Measurements from ENCODE around the gene MAN1A2.

GRCh38 chr1:117436513-117436912, 69.3 kb downstream of the MAN1A2 start:
- no peak for TF ChIP-seq SIN3A (IDR thresholded peaks at IDR 0.05; ENCODE audit: low read depth)
- TF ChIP-seq CTCF (IDR thresholded peaks at IDR 0.05 in 2 of 3, conservative IDR thresholded peaks at IDR 0.05 in 1 of 3; ENCODE audit: borderline replicate concordance in 1 of 3, insufficient read depth in 1 of 3, low read depth in 2 of 3, low read length in 2 of 3): no peak
- no peak for TF ChIP-seq EZH2phosphoT487 (IDR thresholded peaks at IDR 0.05; ENCODE audit: borderline replicate concordance)
- TF ChIP-seq EZH2 (IDR thresholded peaks at IDR 0.05): no peak
- TF ChIP-seq POLR2A (IDR thresholded peaks at IDR 0.05; ENCODE audit: borderline replicate concordance, extremely low read depth, insufficient read depth, insufficient read length): no peak
- no peak for TF ChIP-seq RAD21 (IDR thresholded peaks at IDR 0.05; ENCODE audit: low read depth)
- TF ChIP-seq POLR2AphosphoS5 (IDR thresholded peaks at IDR 0.05; ENCODE audit: low read depth, low read length): no peak
- TF ChIP-seq, protein P1, sequence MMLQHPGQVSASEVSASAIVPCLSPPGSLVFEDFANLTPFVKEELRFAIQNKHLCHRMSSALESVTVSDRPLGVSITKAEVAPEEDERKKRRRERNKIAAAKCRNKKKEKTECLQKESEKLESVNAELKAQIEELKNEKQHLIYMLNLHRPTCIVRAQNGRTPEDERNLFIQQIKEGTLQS (IDR thresholded peaks at IDR 0.05): no peak
- TF ChIP-seq TCF7L2 (IDR thresholded peaks at IDR 0.05; ENCODE audit: borderline replicate concordance, extremely low read depth, insufficient read depth, insufficient read length): no peak

Measured in HCT116 (cell line).